ENCODE results near the gene EXOC6B.

EXOC6B gene

DNA sequence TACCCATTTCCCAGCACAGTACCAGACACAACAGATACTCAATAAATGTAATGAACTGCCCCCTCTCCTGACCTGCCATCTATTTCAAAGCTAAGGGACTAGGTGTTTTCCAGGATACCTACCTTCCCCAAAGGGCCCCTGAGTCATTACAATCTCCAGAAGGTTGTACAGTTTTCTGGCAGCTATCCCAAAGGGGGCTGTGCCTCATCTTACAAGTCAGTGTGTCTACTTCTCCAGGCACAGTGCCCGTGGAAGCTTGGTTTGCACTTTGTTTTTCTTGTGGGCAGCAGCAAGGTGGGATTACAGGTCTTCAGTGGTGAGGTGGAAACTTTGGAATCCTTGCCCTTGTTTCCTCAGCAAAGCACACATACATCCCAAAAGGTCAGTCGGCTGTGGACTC is 615.4 kb downstream of the EXOC6B start:
- DNase-seq (ENCODE audit: low read depth), result no peak

DNA sequence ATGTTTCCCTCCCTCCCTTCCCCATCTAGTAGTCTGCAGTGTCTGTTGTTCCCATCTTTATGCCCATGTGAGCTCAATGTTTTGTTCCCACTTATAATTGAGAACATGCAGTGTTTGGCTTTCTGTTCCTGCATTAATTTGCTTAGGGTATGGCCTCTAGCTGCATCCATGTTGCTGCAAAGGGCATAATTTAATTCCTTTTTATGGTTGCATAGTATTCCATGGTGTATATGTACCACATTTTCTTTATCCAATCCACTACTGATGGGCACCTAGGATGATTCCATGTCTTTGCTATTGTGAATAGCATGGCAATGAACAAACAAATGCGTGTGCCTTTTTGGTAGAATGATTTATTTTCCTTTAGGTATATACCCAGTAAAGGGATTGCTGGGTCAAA is 617.6 kb downstream of the EXOC6B start:
- no peak for DNase-seq (ENCODE audit: low read depth)

GRCh38 chr2:72207334-72207733 is 618.5 kb downstream of the EXOC6B start:
- no peak for DNase-seq (ENCODE audit: low read depth)

GRCh38 chr2:72205504-72205881 is 620.3 kb downstream of the EXOC6B start:
- DNase-seq (ENCODE audit: low read depth), result no peak

DNA sequence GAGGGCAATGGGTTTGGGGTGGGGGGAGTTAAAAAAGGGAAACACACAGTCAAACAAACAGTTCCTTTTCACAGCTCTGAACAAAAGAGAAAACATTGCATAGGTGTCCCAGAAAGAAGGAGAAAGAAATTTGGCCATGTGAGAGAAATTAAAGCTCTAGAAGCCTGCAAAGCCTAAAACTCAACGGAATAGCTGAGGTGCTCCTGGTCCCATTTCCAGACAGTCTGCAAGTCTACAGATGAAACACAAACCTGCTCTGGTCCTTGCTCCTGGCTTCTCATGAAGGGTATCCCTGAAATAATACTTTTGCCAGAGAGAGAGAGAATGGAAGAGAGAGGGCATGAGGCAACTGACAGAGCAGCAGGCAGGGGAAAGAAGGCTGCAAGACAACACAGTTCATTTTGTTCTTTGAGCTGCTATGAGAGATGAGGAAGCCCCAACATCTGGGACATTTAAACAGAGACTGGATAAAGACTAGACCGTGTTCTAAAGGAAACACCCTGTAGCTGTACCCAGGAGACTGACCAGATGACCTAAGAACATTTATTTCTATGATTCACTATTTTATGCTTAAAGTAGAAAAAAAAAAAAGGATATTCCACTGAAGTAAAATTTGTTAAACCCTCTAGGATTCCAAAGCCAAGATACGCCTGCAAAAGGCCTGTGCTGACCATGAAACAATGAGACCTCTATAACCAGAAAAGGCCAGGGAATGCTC is 620.9 kb downstream of the EXOC6B start:
- no peak for DNase-seq (ENCODE audit: low read depth)

- DNase-seq (ENCODE audit: low read depth), result no peak
These were observed 621.6 kb downstream of the EXOC6B start for GRCh38 chr2:72204156-72204785.

GRCh38 chr2:72198532-72199241 is 627.1 kb downstream of the EXOC6B start:
- no peak for DNase-seq (ENCODE audit: low read depth)

- DNase-seq (ENCODE audit: low read depth), result no peak
These were observed 632.1 kb downstream of the EXOC6B start for GRCh38 chr2:72193723-72194122.

GRCh38 chr2:72191441-72191840 is 634.4 kb downstream of the EXOC6B start:
- DNase-seq (ENCODE audit: low read depth), result no peak

- DNase-seq (ENCODE audit: low read depth), result no peak
These were observed 640.6 kb downstream of the EXOC6B start for GRCh38 chr2:72185206-72185605.

GRCh38 chr2:72183466-72183865 is 642.4 kb downstream of the EXOC6B start:
- DNase-seq (ENCODE audit: low read depth), result no peak

DNA sequence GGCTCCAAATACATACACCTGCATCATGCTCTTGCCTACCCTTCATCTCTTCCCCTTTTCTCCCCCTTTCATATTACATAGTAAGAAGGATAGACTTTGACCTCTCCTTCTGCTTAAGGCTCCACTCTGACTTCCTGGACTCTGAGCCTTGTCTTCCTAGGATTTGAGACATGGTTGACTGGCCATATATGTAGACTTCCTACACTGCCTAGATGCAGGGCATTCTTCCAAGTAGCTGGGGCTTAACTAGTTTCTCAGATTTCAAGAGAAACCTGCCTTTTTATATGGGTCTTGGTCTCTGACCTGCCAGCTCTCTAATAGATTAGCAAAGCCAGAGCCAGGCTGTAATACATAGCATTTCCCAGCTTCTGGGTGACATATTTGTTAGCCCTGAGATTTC is 642.8 kb downstream of the EXOC6B start:
- DNase-seq (ENCODE audit: low read depth), result no peak

DNA sequence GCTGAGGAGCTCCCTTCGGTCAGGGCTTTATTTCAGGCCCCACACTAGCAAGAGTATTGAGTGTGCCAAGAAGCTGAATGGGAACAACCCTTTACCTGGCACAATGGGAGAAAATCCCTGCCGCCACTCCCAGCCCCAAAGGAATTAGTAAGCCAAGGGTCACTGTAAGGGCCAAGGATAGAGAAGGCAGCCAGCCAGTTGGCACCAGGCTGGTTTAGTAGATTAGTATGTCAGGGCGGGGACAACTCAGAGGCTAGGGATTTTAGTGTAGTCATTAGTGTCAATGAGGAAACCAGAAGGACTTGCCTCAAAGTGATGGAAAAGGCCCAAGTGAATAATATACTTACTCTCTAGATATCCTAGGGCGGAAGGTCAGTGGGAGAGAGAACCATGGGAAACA is 643.3 kb downstream of the EXOC6B start:
- no peak for DNase-seq (ENCODE audit: low read depth)

DNA sequence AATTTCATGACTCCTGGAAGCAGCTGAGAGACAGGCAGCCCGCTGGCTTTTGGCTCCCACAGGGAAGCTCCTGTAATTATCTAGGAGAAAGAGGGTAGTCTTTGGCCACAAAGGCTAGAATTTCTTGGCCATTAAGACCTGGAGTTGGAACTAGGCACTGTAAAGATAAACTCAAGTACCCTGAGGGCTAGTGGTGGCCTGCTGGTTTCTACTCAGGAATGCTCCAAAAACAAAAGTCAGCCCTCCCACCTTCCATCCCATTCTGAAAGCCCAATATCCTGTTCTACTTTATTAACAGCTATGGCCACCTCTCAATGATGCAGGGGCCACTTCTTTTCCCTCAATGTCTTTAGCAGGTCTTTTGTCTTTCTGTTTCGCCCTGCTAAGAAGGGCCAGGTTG is 644.2 kb downstream of the EXOC6B start:
- no peak for DNase-seq (ENCODE audit: low read depth)

DNA sequence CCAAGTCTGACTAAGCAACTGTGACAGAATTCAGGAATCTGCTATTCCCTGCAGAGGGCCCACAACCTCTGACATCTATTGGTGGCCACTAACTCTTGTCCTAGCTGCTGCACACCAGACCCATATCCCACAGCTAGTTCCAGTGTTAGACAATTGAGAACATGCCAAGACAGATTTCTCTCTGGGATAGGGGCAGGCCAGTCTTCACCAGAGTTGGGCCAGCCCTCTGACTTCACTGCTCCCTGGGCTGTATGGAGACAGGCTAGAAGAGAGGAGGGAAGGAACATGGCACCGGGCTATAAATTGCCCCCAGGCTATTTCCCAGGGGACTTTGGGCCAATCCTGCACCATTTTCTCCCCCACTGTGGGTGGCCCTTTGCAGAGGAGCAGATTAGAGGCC is 645.5 kb downstream of the EXOC6B start:
- DNase-seq (ENCODE audit: low read depth), result no peak

- DNase-seq (ENCODE audit: low read depth), result no peak
These were observed 647.3 kb downstream of the EXOC6B start for GRCh38 chr2:72178551-72178950.

DNA sequence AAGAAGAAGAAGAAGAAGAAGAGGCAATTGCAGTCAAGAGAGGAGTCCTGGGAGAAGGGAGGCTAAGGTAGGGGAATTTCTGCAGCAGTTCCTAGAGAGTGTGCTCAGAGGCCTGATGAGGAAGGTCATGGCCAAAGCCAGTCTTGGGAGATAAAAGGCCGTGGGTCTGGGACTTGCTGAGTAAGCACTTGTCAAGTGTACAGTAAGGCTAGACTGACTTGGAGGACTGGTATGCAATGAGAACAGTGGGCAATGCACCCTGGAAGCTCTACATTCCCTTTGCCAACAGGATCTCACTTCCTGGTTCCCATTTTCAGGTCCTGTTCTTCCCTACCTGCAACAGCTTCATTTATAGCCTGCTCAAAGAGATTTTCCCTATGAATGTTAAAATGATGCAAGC is 649.6 kb downstream of the EXOC6B start:
- no peak for DNase-seq (ENCODE audit: low read depth)

- DNase-seq (ENCODE audit: low read depth), result no peak
These were observed 650.2 kb downstream of the EXOC6B start for GRCh38 chr2:72175636-72176035.

DNA sequence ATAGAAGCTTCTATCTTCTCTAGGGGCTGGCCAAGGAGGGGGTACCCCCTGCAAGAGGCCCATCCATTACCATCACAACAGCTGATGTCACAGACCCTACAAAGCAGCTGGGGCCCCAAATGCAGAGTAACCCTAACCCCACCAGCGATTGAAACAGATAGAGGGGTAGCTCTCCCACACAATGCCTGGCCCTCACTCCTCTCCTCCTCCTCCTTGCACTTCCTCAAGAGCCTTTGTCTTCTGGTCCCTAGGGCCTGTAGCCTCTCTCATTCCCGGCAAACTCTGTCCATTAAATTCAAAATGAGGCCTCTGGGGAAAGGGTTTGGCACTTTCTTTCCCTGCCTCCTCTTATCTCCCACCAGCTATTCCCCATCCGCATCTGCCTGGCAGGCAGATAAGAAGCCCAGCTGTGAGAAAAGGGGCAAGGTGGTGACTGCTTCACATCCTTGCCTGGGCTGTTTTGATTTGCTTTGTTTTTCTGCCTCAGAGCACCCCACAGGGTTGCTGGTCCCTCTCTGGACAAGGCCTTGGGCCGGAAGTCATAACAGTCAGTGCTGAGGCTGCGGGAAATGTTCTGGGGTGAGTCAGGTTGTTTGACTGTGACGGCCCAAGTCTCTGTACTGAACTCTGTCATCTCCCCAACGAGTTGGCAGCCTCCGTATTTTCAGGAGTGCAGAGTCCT is 652.1 kb downstream of the EXOC6B start:
- no peak for DNase-seq (ENCODE audit: low read depth)

DNA sequence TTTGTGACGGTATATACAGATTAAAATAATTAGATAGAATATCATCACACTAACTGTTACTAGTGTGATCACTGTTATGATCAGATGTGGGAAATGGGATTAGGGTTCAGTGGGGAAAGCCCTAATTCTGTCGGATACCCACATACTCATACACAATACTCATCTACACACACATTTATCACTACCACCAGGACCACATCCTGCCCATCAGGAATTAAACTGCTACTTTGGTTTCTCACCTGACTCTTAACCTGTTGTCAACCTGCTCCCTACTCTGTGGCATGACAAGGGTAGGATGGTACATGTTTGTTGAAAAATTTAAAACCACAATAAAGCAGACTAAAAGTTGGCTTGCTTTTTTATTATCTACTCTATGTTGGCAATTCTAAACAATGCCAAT is 653.4 kb downstream of the EXOC6B start:
- DNase-seq (ENCODE audit: low read depth), result no peak

DNA sequence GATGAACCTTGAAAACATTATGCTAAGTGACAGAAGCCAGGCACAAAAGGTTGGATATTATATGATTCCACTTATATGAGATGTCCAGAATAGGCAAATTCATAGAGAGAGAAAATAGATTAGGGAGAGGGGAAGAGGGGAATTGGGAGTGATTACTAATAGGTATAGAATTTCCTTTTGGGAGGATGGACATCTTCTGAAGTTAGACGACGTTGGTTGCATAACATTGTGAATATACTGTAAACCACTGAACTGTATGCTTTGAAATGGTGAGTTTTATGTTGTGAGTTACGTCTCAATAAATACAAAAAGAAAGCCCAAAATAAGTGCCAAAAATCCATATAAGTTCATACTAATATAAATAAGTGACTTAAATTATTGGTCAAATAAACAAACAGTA is 659.6 kb downstream of the EXOC6B start:
- DNase-seq (ENCODE audit: low read depth), result no peak

DNA sequence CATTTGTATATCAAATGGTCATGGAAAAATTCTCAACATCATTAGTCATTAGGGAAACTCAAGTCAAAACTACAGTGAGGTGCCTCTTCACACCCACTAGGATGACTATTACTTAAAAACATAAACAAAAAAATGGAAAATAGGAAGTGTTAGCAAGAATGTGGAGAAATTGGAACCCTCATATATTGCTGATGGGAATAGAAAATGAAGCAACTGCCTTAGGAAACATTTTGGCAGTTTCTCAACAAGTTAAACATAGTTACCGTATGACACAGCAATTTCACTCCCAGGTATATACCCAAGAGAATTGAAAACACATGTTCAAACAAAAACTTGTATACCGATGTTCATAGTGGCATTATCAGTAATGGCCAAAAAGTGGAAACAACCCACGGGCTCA is 660.0 kb downstream of the EXOC6B start:
- no peak for DNase-seq (ENCODE audit: low read depth)

- no peak for DNase-seq (ENCODE audit: low read depth)
These were observed 663.3 kb downstream of the EXOC6B start for GRCh38 chr2:72162574-72162973.

All from stimulated activated CD8-positive, alpha-beta memory T cell treated with anti-CD3 and anti-CD28 coated beads, Interleukin-12 subunit alpha, Interleukin-12 subunit beta, amount 100 ng/mL, for 4 hours (primary cell).